MM.1S (cell line): ENCODE results near the gene CMTM8.

Experiments used
- DNase-seq: peaks from one replicate; pipeline ENCODE4 v3.0.0-alpha.2; 2015
- H2AFZ ChIP-seq: fragments of 300-600 bp; sonication (generic); 2 replicates; pipeline ENCODE4 v1.6.0; 2016; ENCODE audit warnings: antibody characterized with exemption, low read length
- H3F3A ChIP-seq: fragments of 300-600 bp; sonication (generic); 2 replicates; pipeline ENCODE4 v1.6.1; 2016; ENCODE audit warnings: mild to moderate bottlenecking, antibody characterized with exemption, low read length, moderate library complexity, mixed read lengths; ENCODE audit not compliant: insufficient read depth
- H3K27ac ChIP-seq: fragments of 300-600 bp; sonication (generic); 2 replicates; pipeline ENCODE4 v1.5.1; 2016; ENCODE audit warnings: mild to moderate bottlenecking, low read length
- H3K27me3 ChIP-seq: fragments of 300-600 bp; sonication (generic); replicated peaks from 2 replicates; pipeline ENCODE4 v1.6.0; 2016; ENCODE audit warnings: low read length; ENCODE audit not compliant: insufficient read depth
- H3K36me3 ChIP-seq: fragments of 300-600 bp; sonication (generic); replicated peaks from 2 replicates; pipeline ENCODE4 v1.6.1; 2016; ENCODE audit warnings: mild to moderate bottlenecking, low read length, mixed read lengths; ENCODE audit not compliant: insufficient read depth
- H3K4me1 ChIP-seq: fragments of 300-600 bp; sonication (generic); 2 replicates; pipeline ENCODE4 v1.6.1; 2016; ENCODE audit warnings: low read length, mixed read lengths
- H3K4me2 ChIP-seq: fragments of 300-600 bp; sonication (generic); 2 replicates; pipeline ENCODE4 v1.6.0; 2016; ENCODE audit warnings: low read depth, low read length
- H3K4me3 ChIP-seq: fragments of 300-600 bp; sonication (generic); 2 replicates; pipeline ENCODE4 v1.5.1; 2016; ENCODE audit warnings: low read length, mixed read lengths
- H3K79me2 ChIP-seq: fragments of 300-600 bp; sonication (generic); 2 replicates; pipeline ENCODE4 v1.6.1; 2016; ENCODE audit warnings: mixed run types, low read length, mixed read lengths
- H3K9ac ChIP-seq: fragments of 300-600 bp; sonication (generic); 2 replicates; pipeline ENCODE4 v1.6.1; 2016; ENCODE audit warnings: low read length, mixed read lengths
- H3K9me2 ChIP-seq: fragments of 300-600 bp; sonication (generic); replicated peaks from 2 replicates; pipeline ENCODE4 v1.6.1; 2016; ENCODE audit warnings: mild to moderate bottlenecking, low read length, mixed read lengths; ENCODE audit not compliant: insufficient read depth
- H3K9me3 ChIP-seq: fragments of 300-600 bp; sonication (generic); replicated peaks from 2 replicates; pipeline ENCODE4 v1.6.1; 2016; ENCODE audit warnings: mild to moderate bottlenecking, low read length, mixed read lengths; ENCODE audit not compliant: insufficient read depth
- H4K20me1 ChIP-seq: fragments of 300-600 bp; sonication (generic); 2 replicates; pipeline ENCODE4 v1.6.1; 2016; ENCODE audit warnings: mild to moderate bottlenecking, low read length, moderate library complexity, mixed read lengths; ENCODE audit not compliant: insufficient read depth
- EZH2 ChIP-seq: fragments of 300-600 bp; sonication (generic); optimal IDR thresholded peaks from 2 replicates; pipeline ENCODE3; 2017; ENCODE audit warnings: low read depth, mild to moderate bottlenecking, antibody characterized with exemption, low read length, mixed read lengths
- EZH2phosphoT487 ChIP-seq: fragments of 300-600 bp; sonication (generic); IDR thresholded peaks from 2 replicates; pipeline ENCODE4 v1.6.1; 2018; ENCODE audit warnings: antibody characterized with exemption, low read length
- TF ChIP-seq, protein P1 (sequence below): fragments of 300-600 bp; sonication (generic); IDR thresholded peaks from 2 replicates; pipeline ENCODE4 v1.5.1; 2016; ENCODE audit warnings: antibody characterized with exemption, low read length, mixed read lengths

CMTM8 gene

DNA sequence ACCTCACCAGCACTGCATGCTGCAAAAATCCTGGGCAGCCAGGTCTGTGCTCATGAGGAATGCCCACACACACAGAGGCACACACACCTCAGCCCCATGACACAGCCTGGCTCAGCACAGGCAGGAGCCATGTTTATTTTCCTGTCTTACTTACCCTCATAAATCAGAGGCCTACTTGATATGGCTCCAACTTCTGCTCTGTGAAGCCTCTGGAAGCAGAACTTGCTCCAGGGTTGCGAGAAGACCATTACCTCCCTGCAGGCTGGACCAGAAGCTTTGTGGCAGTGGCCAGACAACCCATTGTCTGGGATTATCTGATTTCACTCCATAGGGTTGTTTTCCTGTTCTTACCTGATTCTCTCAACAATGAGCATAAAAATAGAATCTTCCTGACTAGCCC lies 43.8 kb upstream of the CMTM8 start:
- Histone ChIP-seq H3K9me2 (no peaks in the 10 kb centered on the region), H3K9ac (no peak overlapping the region), H3K9me3 (no peaks in the 10 kb centered on the region), H3K4me2 (no peak overlapping the region), H3K4me1 (no peaks in the 10 kb centered on the region), H3K79me2 (no peaks in the 10 kb centered on the region), H3K27me3 (no peaks in the 10 kb centered on the region), H2AFZ (no peak overlapping the region), H3K27ac (no peak overlapping the region), H3K4me3 (no peak overlapping the region), H3F3A (no peaks in the 10 kb centered on the region), H3K36me3 (no peaks in the 10 kb centered on the region), H4K20me1 (no peaks in the 10 kb centered on the region)
- TF ChIP-seq, protein P1, sequence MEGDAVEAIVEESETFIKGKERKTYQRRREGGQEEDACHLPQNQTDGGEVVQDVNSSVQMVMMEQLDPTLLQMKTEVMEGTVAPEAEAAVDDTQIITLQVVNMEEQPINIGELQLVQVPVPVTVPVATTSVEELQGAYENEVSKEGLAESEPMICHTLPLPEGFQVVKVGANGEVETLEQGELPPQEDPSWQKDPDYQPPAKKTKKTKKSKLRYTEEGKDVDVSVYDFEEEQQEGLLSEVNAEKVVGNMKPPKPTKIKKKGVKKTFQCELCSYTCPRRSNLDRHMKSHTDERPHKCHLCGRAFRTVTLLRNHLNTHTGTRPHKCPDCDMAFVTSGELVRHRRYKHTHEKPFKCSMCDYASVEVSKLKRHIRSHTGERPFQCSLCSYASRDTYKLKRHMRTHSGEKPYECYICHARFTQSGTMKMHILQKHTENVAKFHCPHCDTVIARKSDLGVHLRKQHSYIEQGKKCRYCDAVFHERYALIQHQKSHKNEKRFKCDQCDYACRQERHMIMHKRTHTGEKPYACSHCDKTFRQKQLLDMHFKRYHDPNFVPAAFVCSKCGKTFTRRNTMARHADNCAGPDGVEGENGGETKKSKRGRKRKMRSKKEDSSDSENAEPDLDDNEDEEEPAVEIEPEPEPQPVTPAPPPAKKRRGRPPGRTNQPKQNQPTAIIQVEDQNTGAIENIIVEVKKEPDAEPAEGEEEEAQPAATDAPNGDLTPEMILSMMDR = no peak
- no peak for TF ChIP-seq EZH2phosphoT487
- TF ChIP-seq EZH2 = no peak
- no peak for DNase-seq

DNA sequence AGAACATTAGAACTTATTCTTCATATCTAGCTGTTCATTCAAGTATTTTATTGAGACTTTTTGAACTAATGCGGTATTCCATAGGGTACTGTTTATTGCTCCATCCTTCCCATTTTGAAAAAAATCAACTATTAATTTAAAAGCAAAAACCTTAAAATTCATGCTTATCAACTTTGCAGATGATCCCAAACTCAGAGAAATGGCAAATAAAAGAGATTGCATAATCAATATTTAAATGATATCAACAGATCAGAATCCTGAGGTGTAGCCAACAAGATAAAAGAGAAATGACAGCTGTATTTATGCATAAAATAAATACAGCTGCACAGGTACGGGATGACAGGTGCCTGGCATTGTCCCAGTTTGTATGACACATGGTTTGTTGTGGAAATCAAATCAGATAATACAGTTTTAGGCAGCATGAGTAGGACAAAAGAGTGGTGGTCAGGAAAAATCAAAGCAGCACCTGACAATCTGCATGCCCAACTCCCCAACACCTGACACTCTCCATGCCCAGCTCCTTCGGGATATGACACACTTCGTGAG lies 42.4 kb upstream of the CMTM8 start:
- Histone ChIP-seq H3K9me2 (no peaks in the 10 kb centered on the region), H3F3A (no peaks in the 10 kb centered on the region), H3K27me3 (no peaks in the 10 kb centered on the region), H2AFZ (no peak overlapping the region), H3K9ac (no peak overlapping the region), H3K27ac (no peak overlapping the region), H3K9me3 (no peaks in the 10 kb centered on the region), H3K4me3 (no peak overlapping the region), H3K79me2 (no peaks in the 10 kb centered on the region), H3K4me2 (no peak overlapping the region), H4K20me1 (no peaks in the 10 kb centered on the region), H3K36me3 (no peaks in the 10 kb centered on the region), H3K4me1 (no peaks in the 10 kb centered on the region)
- TF ChIP-seq EZH2phosphoT487 = no peak
- no peak for TF ChIP-seq EZH2
- TF ChIP-seq, protein P1 = no peak
- DNase-seq = no peak

GRCh38 chr3:32197991-32198390 lies 40.5 kb upstream of the CMTM8 start:
- no peaks in the 10 kb centered on the region for H3K9me2 ChIP-seq
- H3K27me3 ChIP-seq = no peaks in the 10 kb centered on the region
- H3K4me2 ChIP-seq = no peak overlapping the region
- H3K79me2 ChIP-seq = no peaks in the 10 kb centered on the region
- H2AFZ ChIP-seq = no peak overlapping the region
- no peaks in the 10 kb centered on the region for H3K4me1 ChIP-seq
- no peaks in the 10 kb centered on the region for H3K9me3 ChIP-seq
- no peak overlapping the region for H3K9ac ChIP-seq
- no peak overlapping the region for H3K4me3 ChIP-seq
- TF ChIP-seq EZH2phosphoT487 (no peak), EZH2 (no peak)
- TF ChIP-seq, protein P1 = no peak
- H3K36me3 ChIP-seq = no peaks in the 10 kb centered on the region
- no peak overlapping the region for H3K27ac ChIP-seq
- no peak for DNase-seq
- no peaks in the 10 kb centered on the region for H4K20me1 ChIP-seq
- no peaks in the 10 kb centered on the region for H3F3A ChIP-seq
